Dermis blood vessel endothelial cell (primary cell): Measurements from ENCODE around the gene TCHH. TPM values are rescaled to one million over a fixed set of nuclear protein-coding genes. Genes with fewer than 3 reads are reported as not detected.
"Not testable (repeated sequence)": the region's sequence is repeated elsewhere in the genome, so short reads cannot be mapped to it uniquely, and the experiment has no call there.

Experiments used
- DNase-seq: peaks from one replicate; pipeline ENCODE4 v3.0.0; 2010
- total RNA-seq: library from RNA; depleted of rRNA; stranded (reverse); fragments of >200 nt; gene quantifications from 2 replicates; pipeline ENCODE4 v1.2.3, GENCODE V29; 2014

Gene TCHH, protein sequence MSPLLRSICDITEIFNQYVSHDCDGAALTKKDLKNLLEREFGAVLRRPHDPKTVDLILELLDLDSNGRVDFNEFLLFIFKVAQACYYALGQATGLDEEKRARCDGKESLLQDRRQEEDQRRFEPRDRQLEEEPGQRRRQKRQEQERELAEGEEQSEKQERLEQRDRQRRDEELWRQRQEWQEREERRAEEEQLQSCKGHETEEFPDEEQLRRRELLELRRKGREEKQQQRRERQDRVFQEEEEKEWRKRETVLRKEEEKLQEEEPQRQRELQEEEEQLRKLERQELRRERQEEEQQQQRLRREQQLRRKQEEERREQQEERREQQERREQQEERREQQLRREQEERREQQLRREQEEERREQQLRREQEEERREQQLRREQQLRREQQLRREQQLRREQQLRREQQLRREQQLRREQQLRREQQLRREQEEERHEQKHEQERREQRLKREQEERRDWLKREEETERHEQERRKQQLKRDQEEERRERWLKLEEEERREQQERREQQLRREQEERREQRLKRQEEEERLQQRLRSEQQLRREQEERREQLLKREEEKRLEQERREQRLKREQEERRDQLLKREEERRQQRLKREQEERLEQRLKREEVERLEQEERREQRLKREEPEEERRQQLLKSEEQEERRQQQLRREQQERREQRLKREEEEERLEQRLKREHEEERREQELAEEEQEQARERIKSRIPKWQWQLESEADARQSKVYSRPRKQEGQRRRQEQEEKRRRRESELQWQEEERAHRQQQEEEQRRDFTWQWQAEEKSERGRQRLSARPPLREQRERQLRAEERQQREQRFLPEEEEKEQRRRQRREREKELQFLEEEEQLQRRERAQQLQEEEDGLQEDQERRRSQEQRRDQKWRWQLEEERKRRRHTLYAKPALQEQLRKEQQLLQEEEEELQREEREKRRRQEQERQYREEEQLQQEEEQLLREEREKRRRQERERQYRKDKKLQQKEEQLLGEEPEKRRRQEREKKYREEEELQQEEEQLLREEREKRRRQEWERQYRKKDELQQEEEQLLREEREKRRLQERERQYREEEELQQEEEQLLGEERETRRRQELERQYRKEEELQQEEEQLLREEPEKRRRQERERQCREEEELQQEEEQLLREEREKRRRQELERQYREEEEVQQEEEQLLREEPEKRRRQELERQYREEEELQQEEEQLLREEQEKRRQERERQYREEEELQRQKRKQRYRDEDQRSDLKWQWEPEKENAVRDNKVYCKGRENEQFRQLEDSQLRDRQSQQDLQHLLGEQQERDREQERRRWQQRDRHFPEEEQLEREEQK (N-terminal part only)
- total RNA-seq, result 0.05 and 0.17 TPM in 2 replicates

DNA sequence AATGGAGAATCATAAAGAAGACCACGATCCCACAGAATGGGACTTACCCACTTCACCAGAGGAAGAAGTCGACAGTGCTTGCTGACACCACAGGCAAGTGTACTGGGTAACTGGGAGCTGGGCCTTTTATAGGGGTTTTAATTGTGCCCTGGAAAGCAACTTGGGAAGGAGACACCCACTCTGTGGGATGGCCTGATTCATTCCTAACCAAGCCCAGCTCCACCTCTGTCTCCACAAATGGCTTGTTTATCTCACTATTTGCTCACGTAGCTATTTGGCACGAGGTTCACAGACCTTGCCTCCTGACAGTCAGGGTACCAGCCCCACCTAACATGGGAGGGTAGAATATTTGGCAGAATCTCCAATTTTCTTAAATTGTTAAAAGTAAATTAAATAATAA, at the start of gene TCHH:
Gene TCHH (minus strand): TSS at position 101 of the 400 bp plus-strand sequence. CDS start 1,364 bp downstream, outside the sequence.
- no peak for DNase-seq

DNA sequence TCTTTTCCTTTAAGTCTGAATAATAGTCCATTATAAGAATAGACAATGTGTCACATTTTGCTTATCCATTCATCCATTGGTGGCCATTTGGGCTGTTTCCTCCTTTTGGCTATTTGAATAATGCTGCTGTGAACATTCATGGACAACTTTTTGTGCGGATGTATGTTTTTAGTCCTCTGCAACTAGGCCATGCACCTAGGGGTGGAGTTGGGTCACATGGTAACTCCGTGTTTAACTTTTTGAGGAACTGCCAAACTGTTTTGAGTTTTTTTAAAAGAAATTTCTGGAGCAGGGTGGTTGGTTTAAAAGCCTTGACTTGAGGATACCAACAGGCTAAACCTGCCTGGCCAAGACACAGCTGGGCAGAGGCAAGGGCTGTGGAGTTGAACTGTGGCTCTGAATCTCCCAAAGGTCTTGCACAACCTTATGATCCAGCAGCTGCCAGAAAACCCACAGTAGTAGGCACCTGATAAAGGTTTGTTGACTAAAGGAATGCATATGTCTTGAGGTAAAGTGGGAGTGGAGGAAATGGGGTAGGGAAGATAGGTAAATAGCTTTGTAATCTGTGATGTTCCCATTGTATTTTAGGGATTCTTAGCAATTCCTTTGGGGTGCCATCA, 49.4 kb upstream of the TCHH start:
- no peak for DNase-seq

DNA sequence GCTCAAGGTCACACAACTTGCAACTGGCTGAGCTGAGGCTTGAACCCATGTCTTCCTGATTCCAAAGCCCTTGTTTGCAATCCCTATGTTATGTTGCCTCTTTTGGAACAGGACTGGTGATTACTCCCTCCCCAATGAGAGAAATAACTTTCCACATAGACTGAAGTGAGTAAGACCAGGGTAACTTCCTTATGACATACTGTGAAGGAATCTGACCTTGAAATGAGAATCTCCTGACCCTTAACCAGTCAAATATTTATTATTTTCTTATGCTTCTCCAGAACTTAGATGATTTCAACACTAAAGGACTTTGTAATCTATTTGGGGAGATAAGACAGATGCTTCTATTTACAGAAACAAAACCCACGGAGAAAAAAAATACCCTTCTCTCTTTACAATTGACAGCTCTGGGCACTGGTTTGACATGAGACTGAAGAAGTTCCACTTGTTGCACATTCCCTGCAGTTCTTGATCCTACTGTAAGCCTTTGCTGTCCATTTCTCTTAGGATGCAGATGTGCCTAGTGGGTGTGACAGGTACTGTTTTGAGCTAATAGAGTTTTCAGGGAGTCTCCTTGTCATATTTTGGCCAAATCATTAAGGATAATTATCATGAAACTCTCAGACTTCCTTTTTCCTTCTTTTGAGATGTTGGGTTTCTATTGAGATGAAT, 47.7 kb upstream of the TCHH start:
- DNase-seq, result no peak

DNA sequence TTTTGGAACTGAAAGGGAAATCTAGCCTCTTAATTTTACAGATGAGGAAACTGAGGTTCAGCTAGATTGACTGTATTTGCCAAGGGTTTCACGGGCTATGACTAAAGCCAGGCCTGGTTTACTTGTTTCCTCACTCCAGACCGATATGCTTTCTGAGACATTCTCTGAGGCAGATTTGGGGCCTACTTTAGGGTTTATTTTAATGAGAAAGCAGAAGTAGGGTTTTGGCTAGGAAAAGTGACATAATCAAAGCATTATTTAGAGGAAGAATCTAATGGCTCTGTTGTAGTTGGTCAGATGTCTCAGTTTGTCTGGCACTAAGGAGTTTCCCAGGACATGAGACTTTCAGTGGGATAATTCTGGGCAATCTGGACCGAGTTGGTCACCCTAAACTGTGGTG, 45.3 kb upstream of the TCHH start:
- DNase-seq, result no peak

DNA sequence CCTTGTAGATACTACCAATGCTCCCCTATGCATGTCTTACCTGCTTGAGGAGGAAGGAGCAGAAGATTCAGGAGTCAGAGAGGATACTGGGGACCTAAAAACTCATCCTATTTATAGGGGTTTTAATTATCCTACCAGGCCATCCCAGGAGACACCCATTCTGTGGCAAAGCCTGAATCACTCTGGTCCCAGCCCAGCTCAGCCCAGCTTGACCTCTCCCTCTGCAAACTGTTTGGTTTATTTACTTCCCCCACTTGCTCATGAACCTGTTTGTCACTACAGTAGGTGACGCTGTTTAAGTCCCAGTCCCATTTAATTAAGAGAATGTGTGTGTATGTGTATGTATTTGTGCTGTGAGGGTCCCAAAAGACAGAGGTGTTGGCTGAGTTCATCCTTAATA, 43.9 kb upstream of the TCHH start, which contains the start of gene RPTN:
Gene RPTN (minus strand): TSS at position 85 of the 400 bp plus-strand sequence. CDS start 1,339 bp downstream, outside the sequence.
- DNase-seq, result no peak

DNA sequence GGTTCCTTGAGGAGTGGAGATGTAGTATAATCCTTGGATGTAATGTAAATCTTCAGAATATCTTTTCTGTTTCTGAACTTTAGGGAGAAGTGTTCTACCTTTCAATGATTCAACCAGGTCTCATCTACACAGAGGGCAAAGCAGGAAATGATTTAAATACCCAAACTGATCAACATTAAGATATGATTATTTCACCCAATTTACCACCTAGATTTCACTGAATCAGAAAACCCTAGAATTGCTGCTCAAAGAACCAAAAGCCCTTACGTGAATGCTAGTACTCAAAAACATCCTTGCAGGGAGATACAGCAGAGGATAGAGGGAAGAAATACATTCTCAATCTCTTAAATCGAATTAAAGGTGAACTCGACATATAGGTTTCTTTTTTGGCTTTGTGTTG, 38.8 kb upstream of the TCHH start:
- DNase-seq, result no peak

DNA sequence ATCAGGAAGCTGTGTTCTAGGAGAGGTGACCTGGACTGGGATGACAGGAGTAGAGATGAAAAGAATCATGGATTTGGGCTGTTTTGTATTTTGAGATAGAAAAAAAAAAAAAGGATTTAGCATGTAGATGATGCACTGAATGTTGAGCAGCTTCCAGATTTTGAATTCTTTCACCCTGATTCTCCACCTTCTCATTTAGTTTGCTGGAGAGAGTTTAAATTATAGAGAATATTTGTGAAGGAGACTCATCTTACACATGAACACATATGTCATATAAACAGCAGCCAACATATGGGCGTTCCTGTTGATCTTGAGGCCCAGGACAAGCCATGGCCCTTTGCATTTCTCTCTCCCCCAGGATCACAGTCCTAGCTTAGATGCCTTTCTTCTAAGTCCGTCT, 36.4 kb upstream of the TCHH start:
- DNase-seq, result no peak

DNA sequence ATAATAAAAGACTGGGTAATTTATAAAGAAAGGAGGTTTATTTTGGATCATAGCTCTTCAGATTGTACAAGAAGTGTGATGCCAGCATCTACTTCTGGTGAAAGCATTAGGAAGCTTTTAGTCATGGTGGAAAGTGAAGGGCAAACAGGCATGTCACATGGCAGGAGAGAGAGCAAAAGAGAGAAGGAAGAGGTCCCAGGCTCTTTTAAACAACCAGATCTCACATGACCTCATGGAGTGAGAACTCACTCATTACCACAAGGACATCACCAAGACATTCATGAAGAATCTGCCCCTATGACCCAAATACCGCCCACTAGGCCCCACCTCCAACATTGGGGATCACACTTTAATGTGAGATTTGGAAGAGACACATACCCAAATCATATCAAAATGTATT, 33.7 kb upstream of the TCHH start:
- DNase-seq, result no peak

DNA sequence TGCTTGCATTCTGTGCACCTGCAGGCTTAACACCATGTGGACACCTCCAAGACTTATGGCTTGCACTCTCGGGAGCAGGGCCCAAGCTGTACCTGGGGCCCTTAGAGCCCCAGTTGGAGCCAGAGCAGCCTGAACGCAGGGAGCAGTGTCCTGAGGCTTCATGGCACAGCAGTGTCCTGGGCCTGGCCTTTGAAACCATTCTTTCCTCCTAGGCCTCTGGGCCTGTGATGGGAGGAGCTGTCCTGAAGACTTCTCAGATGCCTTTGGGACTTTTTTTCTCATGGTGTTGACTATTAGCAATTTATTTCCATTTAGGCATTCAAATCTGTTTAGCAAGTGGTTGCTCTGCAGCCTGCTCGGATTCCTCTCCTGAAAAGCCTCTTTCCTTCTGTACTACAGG, 32.8 kb upstream of the TCHH start:
- no peak for DNase-seq

DNA sequence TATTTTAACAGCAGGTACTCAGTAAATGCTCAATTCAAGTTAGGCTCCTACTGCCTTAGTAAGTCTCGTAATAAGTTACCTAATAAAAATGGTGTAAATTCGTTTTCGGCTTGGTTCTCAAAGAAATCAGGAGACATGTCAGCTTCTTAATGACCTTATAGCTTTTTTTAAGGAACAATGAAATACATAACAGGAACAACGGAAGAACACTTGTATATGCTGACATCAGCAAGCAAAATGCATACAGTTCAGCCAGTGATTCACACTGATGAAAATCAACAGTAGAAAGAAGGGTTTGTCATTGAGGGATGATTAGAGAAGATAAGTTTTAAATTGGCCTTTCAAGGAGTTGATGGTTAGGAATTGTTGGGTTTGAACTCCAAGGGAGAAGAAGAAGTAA, 30.5 kb upstream of the TCHH start:
- no peak for DNase-seq

DNA sequence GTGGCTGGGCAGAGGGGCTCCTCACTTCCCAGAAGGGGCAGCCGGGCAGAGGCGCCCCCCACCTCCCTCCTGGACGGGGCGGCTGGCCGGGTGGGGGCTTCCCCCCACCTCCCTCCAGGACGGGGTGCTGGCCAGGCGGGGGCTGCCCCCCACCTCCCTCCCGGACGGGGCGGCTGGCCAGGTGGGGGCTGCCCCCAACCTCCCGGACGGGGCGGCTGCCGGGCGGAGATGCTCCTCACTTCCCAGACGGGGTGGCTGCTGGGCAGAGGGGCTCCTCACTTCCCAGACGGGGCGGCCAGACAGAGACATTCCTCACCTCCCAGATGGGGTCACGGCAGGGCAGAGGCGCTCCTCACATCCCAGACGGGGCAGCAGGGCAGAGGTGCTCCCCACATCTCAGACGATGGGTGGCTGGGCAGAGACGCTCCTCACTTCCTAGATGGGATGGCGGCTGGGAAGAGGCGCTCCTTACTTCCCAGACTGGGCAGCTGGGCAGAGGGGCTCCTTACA, 29.5 kb upstream of the TCHH start:
- DNase-seq, result not testable (repeated sequence)

DNA sequence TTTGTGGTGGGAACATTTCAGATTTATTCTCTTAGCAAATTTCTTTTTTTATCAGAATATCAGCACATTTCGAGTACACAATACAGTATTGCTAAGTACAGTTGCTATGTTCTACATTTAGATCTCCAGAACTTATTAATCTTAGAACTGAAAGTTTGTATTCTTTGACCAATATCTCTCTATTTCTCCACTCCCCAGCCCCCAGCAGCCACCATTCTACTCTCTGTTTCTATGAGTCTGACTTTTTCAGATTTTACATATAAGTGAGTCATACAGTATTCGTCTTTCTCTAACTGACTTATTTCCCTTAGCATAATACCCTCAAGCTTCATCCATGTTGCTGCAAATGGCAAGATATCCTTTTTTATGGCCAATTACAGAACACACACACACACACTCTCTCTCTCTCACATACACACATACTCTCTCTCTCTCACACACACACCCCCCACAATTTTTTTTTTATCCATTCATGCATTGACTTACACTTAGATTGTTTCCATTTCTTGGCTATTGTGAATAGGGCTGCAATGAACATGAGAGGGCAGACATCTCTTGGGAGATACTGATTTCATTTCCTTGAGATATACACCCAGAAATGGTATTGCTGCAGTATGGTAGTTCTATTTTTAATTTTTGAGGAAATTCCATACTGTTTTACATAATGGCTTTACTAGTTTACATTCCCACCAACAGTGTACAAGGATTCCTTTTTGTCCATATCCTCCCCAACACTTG, 28.1 kb upstream of the TCHH start:
- DNase-seq, result no peak

DNA sequence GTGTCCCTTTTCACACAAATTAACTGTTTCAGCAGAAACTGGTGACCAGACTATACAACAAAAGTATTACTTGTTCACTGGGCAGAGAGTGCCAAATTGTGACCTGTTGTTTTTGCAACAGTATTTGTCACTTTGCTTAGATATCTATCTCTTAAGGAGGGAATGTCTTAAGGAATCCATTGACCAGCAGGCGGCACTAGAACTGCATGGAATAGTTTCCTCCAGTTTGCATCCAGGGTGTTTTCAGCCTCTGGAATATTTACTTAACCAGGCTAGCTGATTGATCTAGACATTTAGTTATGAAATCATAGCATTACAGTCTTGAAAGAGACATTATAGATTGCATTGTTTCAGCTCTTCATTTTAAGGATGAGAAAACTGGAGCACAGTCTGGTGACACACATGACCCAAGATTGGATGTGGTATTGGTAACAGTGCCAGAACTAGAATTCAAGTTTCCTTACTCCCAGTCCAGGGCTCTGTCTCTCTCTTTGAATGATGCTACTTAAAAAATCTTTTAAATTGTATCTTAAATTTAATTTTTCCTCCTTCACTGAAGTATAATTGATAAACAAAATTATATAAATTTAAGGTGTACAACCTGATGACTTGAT, 26.8 kb upstream of the TCHH start:
- DNase-seq, result peak; percentile 75

DNA sequence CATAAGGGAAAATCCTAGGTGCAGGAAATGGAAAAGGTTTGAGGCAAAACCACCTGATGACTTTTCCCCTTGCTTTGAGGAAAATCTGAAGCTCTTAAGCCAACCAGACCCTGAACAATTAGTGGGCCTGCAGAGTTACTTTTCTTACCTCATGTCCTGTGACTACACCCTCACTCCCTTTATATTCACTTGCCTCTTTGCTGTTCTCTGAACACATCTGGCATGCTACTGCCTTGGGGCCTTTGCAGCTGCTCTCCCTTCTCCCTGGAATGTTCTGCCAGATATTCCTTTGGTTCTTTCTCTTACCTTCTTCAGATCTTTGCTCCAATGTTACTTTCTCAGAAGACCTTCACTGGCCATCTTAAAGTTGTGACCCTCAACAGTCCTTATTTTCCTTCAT, 22.0 kb upstream of the TCHH start:
- no peak for DNase-seq

DNA sequence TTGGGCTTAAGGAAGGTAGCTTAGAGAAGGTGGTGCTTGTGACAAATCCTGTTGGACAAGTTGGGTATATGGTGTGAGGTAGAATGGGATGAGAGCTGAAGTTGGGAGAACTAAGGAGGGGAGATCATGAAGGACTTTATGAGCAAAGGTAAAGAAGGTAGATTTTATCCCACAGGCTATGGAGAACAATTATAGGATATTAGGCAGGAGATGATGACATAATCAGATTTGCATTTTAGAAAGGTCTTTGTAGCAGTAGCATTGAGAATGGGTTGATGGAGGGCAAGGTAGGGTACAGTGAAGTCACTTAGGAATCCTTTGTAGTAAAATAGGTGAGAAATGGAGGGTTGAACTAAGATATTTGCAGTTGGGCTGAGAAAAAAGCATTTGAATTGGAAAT, 14.9 kb upstream of the TCHH start:
- DNase-seq, result no peak

DNA sequence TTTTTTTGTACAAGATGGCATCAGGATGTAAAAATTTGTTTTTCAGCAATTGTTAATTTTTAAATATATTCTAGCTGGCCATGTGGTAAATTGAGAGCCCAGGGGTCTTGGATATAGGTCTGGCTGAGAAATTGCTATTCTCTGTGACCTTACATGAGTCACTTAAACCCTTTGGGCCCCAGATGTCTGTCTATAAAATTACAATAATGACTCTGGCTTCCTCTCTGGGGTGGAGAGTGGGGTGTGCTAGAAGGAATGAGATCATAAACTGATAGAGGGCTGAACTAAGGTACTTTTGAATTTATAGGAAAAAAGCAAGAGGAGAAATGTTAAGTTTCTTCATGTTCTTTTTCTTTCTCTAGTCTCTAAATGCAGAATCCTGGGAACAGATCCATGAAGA, 12.4 kb upstream of the TCHH start:
- no peak for DNase-seq

DNA sequence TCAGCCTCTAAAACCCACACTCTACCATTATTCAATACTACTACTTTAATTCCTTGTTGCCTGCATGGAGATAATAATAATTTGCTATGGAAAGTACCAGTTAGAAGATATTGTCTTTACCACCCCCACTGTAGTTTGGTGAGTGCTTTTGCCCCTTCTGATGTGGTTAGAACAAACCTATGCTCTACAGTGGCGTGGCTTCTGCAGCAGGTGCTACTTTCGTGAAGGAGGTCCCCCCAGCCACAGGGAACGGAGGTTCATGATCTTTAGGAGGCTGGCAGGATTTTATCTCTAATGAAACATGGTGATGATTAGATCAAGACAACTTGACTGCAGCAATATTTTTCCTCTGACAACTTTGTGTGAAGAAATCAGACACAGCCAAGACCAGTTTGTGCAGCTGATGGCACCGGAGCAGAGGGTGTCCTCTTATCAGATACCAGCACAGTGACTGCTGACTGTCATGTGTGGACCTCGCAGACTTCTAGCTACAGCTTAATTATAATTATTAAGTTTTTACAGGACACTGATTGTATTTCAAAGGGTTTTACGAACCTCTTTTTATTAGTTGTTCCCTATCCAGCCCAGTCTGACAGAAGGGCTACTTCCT, 10.7 kb upstream of the TCHH start:
- DNase-seq, result no peak

DNA sequence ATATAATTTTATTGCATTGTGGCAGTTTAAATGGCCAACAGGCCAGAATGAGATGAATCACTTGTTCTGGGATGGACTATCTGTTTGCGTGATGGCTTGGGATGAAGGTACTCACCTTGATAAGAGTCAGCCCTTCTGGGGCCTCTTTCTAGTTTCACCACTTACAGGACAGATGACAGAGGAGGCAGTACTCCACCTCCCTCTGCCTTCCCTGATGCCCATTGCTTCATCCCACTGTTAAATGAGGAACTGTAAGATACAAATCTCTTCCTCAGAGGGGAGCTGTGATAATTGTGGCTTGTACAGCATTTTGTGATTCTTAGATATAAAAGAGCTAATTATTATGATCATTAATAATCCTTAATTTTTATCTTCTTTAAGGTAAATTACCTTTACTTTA, 3.7 kb upstream of the TCHH start:
- no peak for DNase-seq

DNA sequence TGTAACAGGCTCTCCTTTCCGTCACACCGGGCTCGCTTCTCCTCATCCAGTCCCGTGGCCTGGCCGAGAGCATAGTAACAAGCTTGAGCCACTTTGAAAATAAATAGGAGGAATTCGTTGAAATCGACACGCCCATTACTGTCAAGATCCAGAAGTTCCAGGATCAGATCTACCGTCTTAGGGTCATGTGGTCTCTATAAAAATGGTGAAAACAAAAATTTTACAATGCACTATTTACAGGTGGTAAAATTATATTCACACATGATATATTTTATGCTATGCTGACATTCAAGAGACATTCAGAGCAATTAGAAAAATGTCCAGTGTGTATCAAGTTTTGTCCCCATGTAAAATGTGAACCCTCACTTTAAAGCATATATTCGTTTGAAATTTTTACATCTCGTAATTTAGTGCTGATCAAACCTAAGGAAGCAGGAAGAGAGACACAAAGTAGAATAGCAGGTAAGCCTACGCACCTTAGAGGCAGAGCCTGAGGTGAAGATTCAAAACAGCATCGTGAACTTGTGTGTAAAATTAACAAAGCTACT, 2.3 kb downstream of the TCHH start:
- no peak for DNase-seq
